AG09309 (cell line): Measurements from ENCODE around the gene TUFM.
"Not testable (repeated sequence)": the region's sequence is repeated elsewhere in the genome, so short reads cannot be mapped to it uniquely, and the experiment has no call there.

Experiments used
- DNase-seq: peaks from one replicate; pipeline ENCODE4 v3.0.0-alpha.2; 2010; ENCODE audit warnings: low read depth
- H3K4me3 ChIP-seq: 2 replicates; pipeline ENCODE4 v1.5.1; 2011; ENCODE audit warnings: mild to moderate bottlenecking, low read depth, low read length, moderate library complexity; ENCODE audit not compliant: control insufficient read depth
- TF ChIP-seq, protein P1 (sequence below): IDR thresholded peaks from 2 replicates; pipeline ENCODE4 v1.5.1; 2011; ENCODE audit warnings: mild to moderate bottlenecking, low read depth, low read length, inconsistent platforms; ENCODE audit not compliant: insufficient read depth, control insufficient read depth; ENCODE audit errors: missing control alignments

TUFM gene

DNA sequence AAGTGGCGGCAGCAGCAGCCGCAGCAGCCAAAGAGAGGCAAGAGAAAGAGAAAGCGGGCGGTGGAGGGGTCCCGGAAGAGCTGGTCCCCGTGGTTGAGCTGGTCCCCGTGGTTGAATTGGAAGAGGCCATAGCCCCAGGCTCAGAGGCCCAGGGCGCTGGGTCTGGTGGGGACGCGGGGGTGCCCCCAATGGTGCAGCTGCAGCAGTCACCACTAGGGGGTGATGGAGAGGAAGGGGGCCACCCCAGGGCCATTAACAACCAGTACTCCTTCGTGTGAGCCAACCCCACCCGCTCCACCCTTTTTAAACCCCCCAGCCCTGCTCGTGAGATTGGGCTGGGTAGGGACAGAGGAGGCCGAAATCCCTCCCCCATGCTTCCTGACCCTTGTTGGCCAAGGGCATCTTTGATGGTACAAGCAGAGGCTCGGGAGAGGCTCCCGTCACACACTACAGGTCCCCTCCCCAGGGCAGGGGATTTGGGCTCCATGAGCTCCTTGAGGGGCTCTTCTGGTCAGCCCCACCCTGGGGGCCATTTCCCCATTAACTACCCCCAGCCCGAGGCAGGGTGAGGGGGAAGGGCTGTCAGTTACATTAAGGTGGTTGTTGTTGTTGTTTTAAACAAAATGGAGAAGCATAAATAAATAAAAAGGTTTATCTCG lies 27.5 kb upstream of the TUFM start:
- DNase-seq: no peak
- TF ChIP-seq, protein P1, sequence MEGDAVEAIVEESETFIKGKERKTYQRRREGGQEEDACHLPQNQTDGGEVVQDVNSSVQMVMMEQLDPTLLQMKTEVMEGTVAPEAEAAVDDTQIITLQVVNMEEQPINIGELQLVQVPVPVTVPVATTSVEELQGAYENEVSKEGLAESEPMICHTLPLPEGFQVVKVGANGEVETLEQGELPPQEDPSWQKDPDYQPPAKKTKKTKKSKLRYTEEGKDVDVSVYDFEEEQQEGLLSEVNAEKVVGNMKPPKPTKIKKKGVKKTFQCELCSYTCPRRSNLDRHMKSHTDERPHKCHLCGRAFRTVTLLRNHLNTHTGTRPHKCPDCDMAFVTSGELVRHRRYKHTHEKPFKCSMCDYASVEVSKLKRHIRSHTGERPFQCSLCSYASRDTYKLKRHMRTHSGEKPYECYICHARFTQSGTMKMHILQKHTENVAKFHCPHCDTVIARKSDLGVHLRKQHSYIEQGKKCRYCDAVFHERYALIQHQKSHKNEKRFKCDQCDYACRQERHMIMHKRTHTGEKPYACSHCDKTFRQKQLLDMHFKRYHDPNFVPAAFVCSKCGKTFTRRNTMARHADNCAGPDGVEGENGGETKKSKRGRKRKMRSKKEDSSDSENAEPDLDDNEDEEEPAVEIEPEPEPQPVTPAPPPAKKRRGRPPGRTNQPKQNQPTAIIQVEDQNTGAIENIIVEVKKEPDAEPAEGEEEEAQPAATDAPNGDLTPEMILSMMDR: peak; percentile 72
- no peak overlapping the region for H3K4me3 ChIP-seq

DNA sequence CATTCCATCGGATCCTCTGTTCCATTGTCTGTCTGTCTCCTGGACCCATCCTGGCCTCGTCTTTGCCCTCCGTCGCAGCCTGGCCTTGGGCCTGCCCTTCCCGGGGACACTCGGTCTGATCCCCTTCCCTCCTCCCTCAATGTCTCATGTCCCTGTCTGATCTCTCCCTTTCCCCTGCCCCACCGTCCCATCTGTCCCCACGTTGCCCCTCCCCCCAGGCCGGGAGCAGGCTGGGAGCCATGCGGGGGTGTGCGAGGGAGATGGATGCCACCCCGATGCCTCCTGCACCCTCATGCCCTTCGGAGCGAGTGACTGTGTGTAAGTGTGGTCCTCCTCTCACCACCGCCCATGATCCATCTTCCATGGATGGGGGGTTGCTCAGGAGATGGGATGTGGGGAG lies 26.8 kb upstream of the TUFM start:
- no peak for DNase-seq
- TF ChIP-seq, protein P1: no peak
- H3K4me3 ChIP-seq: no peak overlapping the region

DNA sequence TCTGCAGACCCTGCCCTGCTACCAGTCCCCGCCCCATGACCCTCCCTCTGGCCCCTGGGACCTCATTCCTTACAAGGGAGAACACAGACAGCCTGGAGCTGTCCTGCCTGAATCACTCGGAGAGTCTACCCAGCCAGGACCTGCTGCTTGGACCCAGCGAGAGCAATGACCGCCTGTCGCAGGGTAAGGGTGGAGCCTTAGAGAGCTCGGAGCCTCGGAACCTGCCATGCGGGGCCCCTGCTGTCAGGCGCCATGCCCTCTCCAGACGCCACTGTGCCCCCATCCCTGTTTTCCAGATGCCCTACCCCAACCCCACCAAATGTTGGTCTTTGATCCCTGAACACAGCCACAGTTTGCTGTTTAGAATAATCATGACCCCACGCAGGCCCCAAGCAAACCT lies 23.1 kb upstream of the TUFM start:
- DNase-seq: no peak
- TF ChIP-seq, protein P1: no peak
- no peak overlapping the region for H3K4me3 ChIP-seq

DNA sequence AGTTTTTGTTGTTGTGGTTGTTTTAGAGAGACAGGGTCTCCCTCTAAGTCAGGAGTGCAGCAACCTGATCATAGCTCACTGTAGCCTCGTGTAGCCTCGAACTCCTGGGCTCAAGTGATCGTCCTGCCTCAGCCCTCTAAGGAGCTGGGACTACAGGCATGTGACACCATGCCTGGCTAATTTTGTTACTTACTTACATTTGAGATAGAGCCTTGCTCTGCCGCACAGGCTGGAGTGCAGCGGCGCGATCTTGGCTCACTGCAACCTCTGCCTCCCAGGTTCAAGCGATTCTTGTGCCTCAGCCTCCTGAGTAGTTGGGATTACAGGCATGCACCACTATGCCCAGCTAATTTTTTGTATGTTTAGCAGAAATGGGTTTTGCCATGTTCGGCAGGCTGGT lies 21.5 kb upstream of the TUFM start:
- not testable (repeated sequence) for DNase-seq, H3K4me3 ChIP-seq

DNA sequence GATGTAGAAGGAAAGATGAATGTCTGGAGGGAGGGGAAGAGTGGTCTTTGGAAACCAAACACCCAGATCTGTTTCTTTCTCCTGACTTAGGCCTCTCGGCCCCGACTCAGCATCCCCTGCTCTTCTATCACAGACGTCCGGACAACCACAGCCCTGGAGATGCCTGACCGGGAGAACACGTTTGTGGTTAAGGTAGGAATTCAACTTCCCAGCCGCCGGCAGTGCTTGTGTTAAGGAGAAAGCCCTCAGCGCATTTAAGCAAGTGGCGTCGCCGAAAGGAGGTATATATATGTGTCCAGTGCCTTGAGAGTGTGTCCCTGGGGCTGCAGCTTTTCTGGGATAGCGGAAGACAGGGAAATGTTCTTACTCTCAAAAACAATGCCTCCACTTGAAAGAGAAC lies 21.1 kb upstream of the TUFM start:
- no peak overlapping the region for H3K4me3 ChIP-seq
- TF ChIP-seq, protein P1: no peak
- DNase-seq: no peak

DNA sequence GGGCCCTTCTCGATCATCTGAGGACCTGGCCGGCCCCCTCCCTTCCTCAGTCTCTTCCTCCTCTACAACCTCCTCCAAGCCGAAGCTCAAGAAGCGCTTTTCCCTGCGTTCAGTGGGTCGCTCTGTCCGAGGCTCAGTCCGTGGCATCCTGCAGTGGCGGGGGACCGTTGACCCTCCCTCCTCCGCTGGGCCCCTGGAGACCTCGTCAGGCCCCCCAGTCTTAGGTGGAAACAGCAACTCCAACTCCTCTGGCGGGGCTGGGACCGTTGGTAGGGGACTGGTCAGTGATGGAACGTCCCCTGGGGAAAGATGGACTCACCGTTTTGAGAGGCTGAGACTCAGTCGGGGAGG lies 20.3 kb upstream of the TUFM start:
- DNase-seq: no peak
- TF ChIP-seq, protein P1: no peak
- no peak overlapping the region for H3K4me3 ChIP-seq

DNA sequence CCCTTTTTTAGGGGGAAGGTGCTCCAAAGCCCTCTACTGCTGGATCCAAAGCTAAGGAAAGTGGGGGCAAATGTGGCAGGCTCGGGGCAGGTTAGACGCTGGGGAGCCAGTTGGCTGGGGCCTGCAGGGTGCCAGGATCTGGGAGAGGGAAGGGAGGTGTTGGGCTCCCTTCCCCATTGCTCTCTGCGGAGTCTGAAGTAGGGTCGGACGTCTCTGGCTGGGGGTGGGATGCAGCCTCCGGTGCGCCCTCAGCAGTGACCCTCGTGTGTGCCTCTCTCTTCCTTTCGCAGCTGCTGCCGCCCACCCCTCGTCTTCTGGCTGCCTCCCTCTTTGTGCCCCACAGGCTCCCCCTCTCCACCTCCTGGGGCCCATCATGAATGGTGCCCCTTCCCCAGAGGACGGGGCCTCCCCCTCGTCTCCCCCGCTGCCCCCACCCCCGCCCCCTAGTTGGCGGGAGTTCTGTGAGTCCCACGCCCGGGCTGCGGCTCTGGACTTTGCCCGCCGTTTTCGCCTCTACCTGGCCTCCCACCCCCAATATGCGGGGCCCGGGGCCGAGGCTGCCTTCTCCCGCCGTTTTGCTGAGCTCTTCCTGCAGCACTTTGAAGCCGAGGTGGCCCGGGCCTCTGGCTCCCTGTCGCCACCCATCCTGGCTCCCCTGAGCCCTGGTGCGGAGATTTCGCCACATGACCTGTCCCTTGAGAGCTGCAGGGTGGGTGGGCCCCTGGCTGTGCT lies 19.7 kb upstream of the TUFM start:
- DNase-seq: no peak
- TF ChIP-seq, protein P1: no peak
- H3K4me3 ChIP-seq: no peak overlapping the region
